IMR-90 (cell line): ENCODE data around the gene ROM1. TPM values are rescaled to one million over a fixed set of nuclear protein-coding genes. Genes with fewer than 3 reads are reported as not detected.

Source experiments
- ATAC-seq: fragments of 200-7000 bp; cut with Tn5 transposase; 2 replicates; pipeline ENCODE4 v1.9.1; 2020; ENCODE audit warnings: low read depth, mild to moderate bottlenecking, moderate library complexity
- BruUV-seq: library from RNA; stranded (reverse); fragments of 400-500 nt; replicated peaks from 2 replicates; lab custom pipeline; 2021; lab: Mats Ljungman, UMichigan
- CTCF ChIA-PET: fragments of 300-600 bp; formaldehyde crosslinking; extraction: SDS; loops from one replicate; lab custom pipeline; 2021; ENCODE audit warnings: antibody characterized with exemption; lab: Yijun Ruan, JAX
- POLR2A ChIA-PET: fragments of 300-600 bp; sonication (Branson Sonifier 250); formaldehyde crosslinking; loops from one replicate; lab custom pipeline; 2022; ENCODE audit warnings: antibody characterized with exemption; ENCODE audit not compliant: unreplicated experiment; lab: Charles Lee
- DNase-seq: peaks from one replicate; pipeline ENCODE4 v3.0.0; 2013
- H2AFZ ChIP-seq: replicated peaks from 2 replicates; pipeline ENCODE3; 2013; ENCODE audit warnings: low read length, mild to moderate bottlenecking; ENCODE audit not compliant: poor library complexity
- H2AK5ac ChIP-seq: 2 replicates; pipeline ENCODE4 v1.6.1; 2013; ENCODE audit warnings: low read depth, low read length, inconsistent platforms
- H2AK9ac ChIP-seq: replicated peaks from 2 replicates; pipeline ENCODE3; 2013; ENCODE audit warnings: mild to moderate bottlenecking, low read depth, low read length, moderate library complexity; ENCODE audit not compliant: poor library complexity
- H2BK120ac ChIP-seq: 2 replicates; pipeline ENCODE4 v1.6.1; 2013; ENCODE audit warnings: low read depth, low read length, inconsistent platforms
- H2BK15ac ChIP-seq: 3 replicates; pipeline ENCODE4 v1.6.1; 2013; ENCODE audit warnings: low read depth, low read length, inconsistent platforms
- H2BK20ac ChIP-seq: 2 replicates; pipeline ENCODE4 v1.6.1; 2013; ENCODE audit warnings: low read depth, mild to moderate bottlenecking, inconsistent platforms, low read length, moderate library complexity
- H2BK5ac ChIP-seq: 2 replicates; pipeline ENCODE4 v1.6.1; 2013; ENCODE audit warnings: mild to moderate bottlenecking, low read depth, low read length, inconsistent platforms; ENCODE audit not compliant: poor library complexity, severe bottlenecking
- H3K14ac ChIP-seq: replicated peaks from 2 replicates; pipeline ENCODE4 v1.6.1; 2013; ENCODE audit warnings: low read depth, low read length, inconsistent platforms
- H3K18ac ChIP-seq: 2 replicates; pipeline ENCODE4 v1.6.1; 2013; ENCODE audit warnings: low read depth, low read length, control low read depth
- H3K23ac ChIP-seq: 2 replicates; pipeline ENCODE4 v1.6.1; 2013; ENCODE audit warnings: low read depth, low read length, inconsistent platforms
- H3K27ac ChIP-seq: 2 replicates; pipeline ENCODE4 v1.5.1; 2013; ENCODE audit warnings: mild to moderate bottlenecking, control low read depth, low read length; ENCODE audit not compliant: insufficient read depth
- H3K27me3 ChIP-seq: 2 replicates; pipeline ENCODE4 v1.6.1; 2013; ENCODE audit warnings: low read length; ENCODE audit not compliant: control insufficient read depth, insufficient read depth
- H3K36me3 ChIP-seq: 2 replicates; pipeline ENCODE4 v1.6.1; 2013; ENCODE audit warnings: low read length, mixed read lengths; ENCODE audit not compliant: control insufficient read depth, insufficient read depth
- H3K4ac ChIP-seq: 2 replicates; pipeline ENCODE4 v1.6.1; 2013; ENCODE audit warnings: low read depth, low read length, inconsistent platforms
- H3K4me1 ChIP-seq: 2 replicates; pipeline ENCODE4 v1.6.1; 2013; ENCODE audit warnings: low read length, mixed read lengths; ENCODE audit not compliant: control insufficient read depth, insufficient read depth
- H3K4me2 ChIP-seq: 2 replicates; pipeline ENCODE4 v1.6.1; 2013; ENCODE audit warnings: low read depth, mild to moderate bottlenecking, control low read depth, low read length, moderate library complexity
- H3K4me3 ChIP-seq: 2 replicates; pipeline ENCODE4 v1.5.1; 2013; ENCODE audit warnings: low read depth, mild to moderate bottlenecking, control low read depth, low read length, moderate library complexity; ENCODE audit not compliant: insufficient read depth
- H3K56ac ChIP-seq: 2 replicates; pipeline ENCODE4 v1.6.1; 2013; ENCODE audit warnings: low read length, inconsistent platforms; ENCODE audit not compliant: insufficient read depth; ENCODE audit errors: extremely low read depth
- H3K79me1 ChIP-seq, 2 experiments: 2 replicates each; pipeline ENCODE4 v1.6.1; 2013; ENCODE audit warnings: low read length in 2 of 2, inconsistent platforms in 1 of 2, low read depth in 1 of 2
- H3K9ac ChIP-seq: 2 replicates; pipeline ENCODE4 v1.6.1; 2013; ENCODE audit warnings: low read depth, low read length, control low read depth
- H3K9me1 ChIP-seq: 2 replicates; pipeline ENCODE4 v1.6.1; 2013; ENCODE audit warnings: low read length, inconsistent platforms; ENCODE audit not compliant: insufficient read depth
- H3K9me3 ChIP-seq: 2 replicates; pipeline ENCODE4 v1.6.1; 2013; ENCODE audit warnings: low read length; ENCODE audit not compliant: control insufficient read depth, insufficient read depth
- H4K20me1 ChIP-seq: 2 replicates; pipeline ENCODE4 v1.6.1; 2013; ENCODE audit warnings: low read length, inconsistent platforms; ENCODE audit not compliant: insufficient read depth
- H4K5ac ChIP-seq: 2 replicates; pipeline ENCODE4 v1.6.1; 2013; ENCODE audit warnings: mild to moderate bottlenecking, low read depth, low read length, control low read depth
- H4K8ac ChIP-seq, 2 experiments: 2 replicates each; pipeline ENCODE4 v1.6.1; 2013; ENCODE audit warnings: low read depth in 2 of 2, low read length in 2 of 2, control low read depth in 1 of 2, inconsistent platforms in 1 of 2
- H4K91ac ChIP-seq: 2 replicates; pipeline ENCODE4 v1.6.1; 2013; ENCODE audit warnings: low read depth, low read length, inconsistent platforms; ENCODE audit not compliant: insufficient read depth
- CEBPB ChIP-seq: IDR thresholded peaks from 2 replicates; pipeline ENCODE4 v1.6.1; 2012; ENCODE audit warnings: low read depth, low read length, improper control_type of control experiment
- CTCF ChIP-seq: conservative IDR thresholded peaks from 2 replicates; pipeline ENCODE4 v1.5.1; 2012; ENCODE audit warnings: mild to moderate bottlenecking, low read depth, low read length, improper control_type of control experiment
- ELK1 ChIP-seq: fragments of 150-350 bp; IDR thresholded peaks from 2 replicates; pipeline ENCODE4 v1.6.1; 2016; ENCODE audit warnings: low read depth, mild to moderate bottlenecking, low read length, moderate library complexity, borderline replicate concordance
- FOS ChIP-seq: fragments of 150-350 bp; IDR thresholded peaks from 2 replicates; pipeline ENCODE4 v1.6.1; 2016; ENCODE audit warnings: low read depth, low read length
- MAZ ChIP-seq: IDR thresholded peaks from 2 replicates; pipeline ENCODE4 v1.6.1; 2012; ENCODE audit warnings: low read depth, mild to moderate bottlenecking, low read length, improper control_type of control experiment, moderate library complexity, borderline replicate concordance
- POLR2A ChIP-seq: IDR thresholded peaks from 2 replicates; pipeline ENCODE4 v1.6.1; 2012; ENCODE audit warnings: mild to moderate bottlenecking, low read depth, low read length
- RCOR1 ChIP-seq: IDR thresholded peaks from 2 replicates; pipeline ENCODE4 v1.6.1; 2012; ENCODE audit warnings: mild to moderate bottlenecking, low read length, improper control_type of control experiment; ENCODE audit not compliant: insufficient replicate concordance
- SMC3 ChIP-seq: fragments of 150-350 bp; IDR thresholded peaks from 2 replicates; pipeline ENCODE4 v1.6.1; 2016; ENCODE audit warnings: low read depth, mild to moderate bottlenecking, antibody characterized with exemption, low read length, moderate library complexity
- WGBS, 2 experiments: methylation state at CpG; one replicate each; pipeline versions ENCODE4 v1.1.5 to v1.1.7; 2013; ENCODE audit warnings: missing lambda C conversion rate in 2 of 2; ENCODE audit not compliant: insufficient read length in 1 of 2; ENCODE audit errors: extremely low coverage in 2 of 2; 5-methylcytosine and 5-hydroxymethylcytosine counted together
- dilution Hi-C: fragments of 300-500 bp; cut with HindIII; formaldehyde crosslinking; loops from one replicate; pipeline ENCODE4 v1.14.3; 2018; ENCODE audit warnings: low sequenced_read_pairs; ENCODE audit not compliant: unreplicated experiment
- in situ Hi-C: fragments of 300-500 bp; cut with MboI; formaldehyde crosslinking; loops from 3 replicates; pipeline ENCODE4 v1.14.3; 2019; ENCODE audit warnings: low sequenced_read_pairs, inconsistent platforms, mixed read lengths
- intact Hi-C: fragments of 100-400 bp; cut with micrococcal nuclease; formaldehyde crosslinking; loops from 2 replicates; pipeline ENCODE4 v1.10.0; 2022
- polyA plus RNA-seq, 3 experiments: library from polyadenylated mRNA; depleted of rRNA; stranded (reverse); fragments of >200 nt; gene quantifications; 2 replicates each; pipeline ENCODE4 v1.2.3, GENCODE V29; 2012; ENCODE audit warnings: low replicate concordance in 1 of 3
- total RNA-seq: library from RNA; depleted of rRNA; stranded (reverse); fragments of >200 nt; gene quantifications from 2 replicates; pipeline ENCODE4 v1.2.3, GENCODE V29; 2012

Gene ROM1
- total and polyA plus RNA-seq, 2 of the 4 experiments (the other 2 are of a cell fraction) = 2.2 to 2.5 TPM

- no peak overlapping the region for H2BK120ac ChIP-seq
- no peak overlapping the region for H4K5ac ChIP-seq
- no peak overlapping the region for H3K4ac ChIP-seq
- H3K14ac ChIP-seq = no peak overlapping the region
- H4K91ac ChIP-seq = no peak overlapping the region
- no peak for DNase-seq
- no peaks in the 10 kb centered on the region for H3K27me3 ChIP-seq
- peaks cover 8% of the 10 kb centered on the region for H3K9me1 ChIP-seq
- WGBS, 2 experiments = no CpG with 5 or more reads among the region's 2 CpGs
- no peak overlapping the region for H2AK5ac ChIP-seq
- no peak overlapping the region for H2BK15ac ChIP-seq
- TF ChIP-seq POLR2A (no peak), RCOR1 (no peak), CTCF (no peak), FOS (no peak), SMC3 (no peak), MAZ (no peak), ELK1 (no peak), CEBPB (peak; percentile 53; the same call in 1 of the 2 replicates)
- peaks cover 38% of the 10 kb centered on the region for H3K36me3 ChIP-seq
- no TSS peak for BruUV-seq
- no peak overlapping the region for H3K4me2 ChIP-seq
- no peak overlapping the region for H2AFZ ChIP-seq
- intact Hi-C loops (no loop called here), in situ Hi-C loops (no loop called here), dilution Hi-C loops (no loop called here)
- no peak overlapping the region for H4K8ac ChIP-seq
- H3K9me3 ChIP-seq = no peaks in the 10 kb centered on the region
- H2BK5ac ChIP-seq = no peak overlapping the region
- no peak overlapping the region for H3K9ac ChIP-seq
- no peak overlapping the region for H3K56ac ChIP-seq
- peaks cover 12 to 46% of the 10 kb centered on the region in 2 experiments; a peak in 3 of 4 replicates for H3K79me1 ChIP-seq
- no peaks in the 10 kb centered on the region for H4K20me1 ChIP-seq
- no peak overlapping the region for H3K4me3 ChIP-seq
- H2AK9ac ChIP-seq = no peak overlapping the region
- no peak for ATAC-seq
- no peak overlapping the region for H3K23ac ChIP-seq
- CTCF ChIA-PET = no interaction called here
- H3K4me1 ChIP-seq = peaks cover 8% of the 10 kb centered on the region
- no peak overlapping the region for H3K18ac ChIP-seq
- H2BK20ac ChIP-seq = no peak overlapping the region
- H3K27ac ChIP-seq = no peak overlapping the region
- POLR2A ChIA-PET = no interaction called here
Measured at GRCh38 chr11:62579252-62579651, 33.8 kb upstream of the ROM1 start.
